Measurements from ENCODE around the gene CRACR2A.

- TF ChIP-seq CTCF (IDR thresholded peaks at IDR 0.05): no peak
- no peak for TF ChIP-seq POLR2A (IDR thresholded peaks at IDR 0.05)
These were observed 18.0 kb upstream of the CRACR2A start for GRCh38 chr12:3770891-3771290.

All from suprapubic skin (tissue), 3 donors.